Measurements from ENCODE around the gene AFAP1.
A peak's percentile ranks its signal among the peaks of the same experiment; 100 is the strongest.

AFAP1 gene

DNA sequence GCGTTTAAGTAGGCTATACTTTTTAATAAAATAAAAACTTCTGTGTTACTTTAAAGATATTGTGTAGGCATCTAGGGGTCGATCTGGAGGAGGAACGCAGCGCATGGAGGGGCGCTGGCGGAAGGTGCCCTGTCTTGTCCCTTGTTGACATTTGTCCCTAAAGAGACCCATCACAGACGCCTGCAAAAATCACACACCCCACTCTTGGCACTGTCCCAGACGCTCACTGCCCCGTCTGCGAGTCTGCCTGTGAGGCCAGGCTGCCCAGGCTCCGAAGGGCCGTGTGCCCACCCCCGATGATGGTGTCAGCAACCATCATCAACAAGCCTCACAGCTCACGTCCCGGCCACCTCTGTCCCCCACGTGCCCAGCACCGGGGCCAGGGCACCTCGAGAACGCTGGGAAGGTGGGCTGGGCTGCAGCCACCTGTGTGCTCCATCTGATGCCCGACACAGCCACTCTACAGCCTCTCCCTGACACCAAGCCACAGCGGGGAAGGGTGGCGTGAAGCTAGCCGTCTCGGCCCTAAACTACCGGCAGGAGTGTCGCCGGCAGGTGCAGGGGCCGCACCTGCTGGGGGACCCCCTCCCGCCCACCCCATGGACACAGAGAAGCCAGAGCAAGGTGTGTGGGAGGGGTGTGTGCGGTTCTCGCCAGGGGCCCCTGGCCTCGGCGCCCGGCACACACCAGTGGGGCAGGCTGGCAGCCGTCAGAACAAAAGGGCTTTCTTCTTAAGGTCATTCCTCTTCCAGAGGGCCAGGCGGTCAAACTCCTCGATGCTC, 26.8 kb upstream of the AFAP1 start:
- no peak overlapping the region for H3K9ac ChIP-seq (ENCODE audit: low read length)
- no peaks in the 10 kb centered on the region for H3K27me3 ChIP-seq (ENCODE audit: control insufficient read depth, insufficient read depth, low read length)
- H3K36me3 ChIP-seq (ENCODE audit: control insufficient read depth, insufficient read depth, low read length) = no peaks in the 10 kb centered on the region
- H3K4me1 ChIP-seq (ENCODE audit: control insufficient read depth, insufficient read depth, low read length) = peaks cover 20% of the 10 kb centered on the region
- no peak overlapping the region for H3K27ac ChIP-seq (ENCODE audit: low read depth, low read length)
- H3K4me3 ChIP-seq (ENCODE audit: low read length) = no peak overlapping the region

- Histone ChIP-seq H3K27me3 (ENCODE audit: control insufficient read depth, insufficient read depth, low read length) (no peaks in the 10 kb centered on the region), H3K27ac (ENCODE audit: low read depth, low read length) (no peak overlapping the region), H3K4me1 (ENCODE audit: control insufficient read depth, insufficient read depth, low read length) (peaks cover 33% of the 10 kb centered on the region)
Observed at GRCh38 chr4:7964890-7965662, 25.4 kb upstream of the AFAP1 start.

DNA sequence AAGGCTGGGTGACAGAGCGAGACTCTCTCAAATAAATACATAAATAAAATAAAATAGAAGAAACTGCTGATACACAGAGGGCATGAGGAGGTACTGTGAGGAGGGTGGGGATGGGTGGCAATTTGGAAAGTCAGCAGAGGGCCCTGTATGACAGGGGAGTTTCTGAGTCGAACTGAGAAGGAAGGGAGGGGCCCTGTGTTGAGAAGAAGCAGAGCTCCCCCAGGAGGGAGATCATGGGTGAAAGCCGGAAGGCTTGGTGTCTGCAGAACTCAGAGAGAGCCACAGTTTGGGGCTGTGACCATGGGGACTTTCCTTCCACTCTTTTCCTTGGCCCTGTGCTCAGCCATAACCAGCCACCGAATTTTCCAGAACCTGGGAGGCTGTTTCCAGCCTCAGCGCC, 24.8 kb upstream of the AFAP1 start:
- H3K4me1 ChIP-seq (ENCODE audit: control insufficient read depth, insufficient read depth, low read length) = peaks cover 34% of the 10 kb centered on the region
- H3K27me3 ChIP-seq (ENCODE audit: control insufficient read depth, insufficient read depth, low read length) = no peaks in the 10 kb centered on the region
- H3K36me3 ChIP-seq (ENCODE audit: control insufficient read depth, insufficient read depth, low read length) = no peaks in the 10 kb centered on the region
- H3K27ac ChIP-seq (ENCODE audit: low read depth, low read length) = no peak overlapping the region
- H3K4me3 ChIP-seq (ENCODE audit: low read length) = no peak overlapping the region
- H3K9ac ChIP-seq (ENCODE audit: low read length) = no peak overlapping the region

More at GRCh38 chr4:7964890-7965662, 25.4 kb upstream of the AFAP1 start:
- no peak overlapping the region for H3K9ac ChIP-seq (ENCODE audit: low read length)
- no peaks in the 10 kb centered on the region for H3K36me3 ChIP-seq (ENCODE audit: control insufficient read depth, insufficient read depth, low read length)
- no peak overlapping the region for H3K4me3 ChIP-seq (ENCODE audit: low read length)

DNA sequence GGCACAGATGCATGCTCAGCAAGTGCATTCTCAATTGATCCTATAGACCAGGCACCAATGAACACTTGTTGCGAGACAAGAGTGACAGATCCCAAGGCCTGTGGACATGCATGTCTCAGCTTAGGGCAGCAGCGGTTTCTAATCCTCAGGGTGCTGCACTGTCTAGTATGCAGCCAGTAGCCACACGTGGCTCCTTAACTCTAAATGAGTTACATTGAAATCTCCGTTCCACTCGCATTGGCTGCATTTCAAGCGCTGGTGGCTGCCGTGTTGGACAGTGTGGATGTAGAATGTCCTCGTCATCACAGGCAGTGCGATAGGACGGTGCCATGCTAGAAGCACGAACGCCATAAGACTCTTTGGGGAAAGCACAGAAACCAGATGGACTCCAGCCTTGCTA, 24.0 kb upstream of the AFAP1 start:
- H3K27me3 ChIP-seq (ENCODE audit: control insufficient read depth, insufficient read depth, low read length) = no peaks in the 10 kb centered on the region

GRCh38 chr4:7962609-7963508, 23.2 kb upstream of the AFAP1 start:
- H3K27ac ChIP-seq (ENCODE audit: low read depth, low read length) = no peak overlapping the region
- H3K9ac ChIP-seq (ENCODE audit: low read length) = no peak overlapping the region
- no peaks in the 10 kb centered on the region for H3K36me3 ChIP-seq (ENCODE audit: control insufficient read depth, insufficient read depth, low read length)
- H3K4me1 ChIP-seq (ENCODE audit: control insufficient read depth, insufficient read depth, low read length) = peaks cover 26% of the 10 kb centered on the region
- H3K4me3 ChIP-seq (ENCODE audit: low read length) = no peak overlapping the region
- no peaks in the 10 kb centered on the region for H3K27me3 ChIP-seq (ENCODE audit: control insufficient read depth, insufficient read depth, low read length)

More for the DNA sequence above, 24.0 kb upstream of the AFAP1 start:
- no peak overlapping the region for H3K4me3 ChIP-seq (ENCODE audit: low read length)
- H3K27ac ChIP-seq (ENCODE audit: low read depth, low read length) = no peak overlapping the region
- peaks cover 33% of the 10 kb centered on the region for H3K4me1 ChIP-seq (ENCODE audit: control insufficient read depth, insufficient read depth, low read length)
- no peaks in the 10 kb centered on the region for H3K36me3 ChIP-seq (ENCODE audit: control insufficient read depth, insufficient read depth, low read length)
- no peak overlapping the region for H3K9ac ChIP-seq (ENCODE audit: low read length)

GRCh38 chr4:7960790-7961655, 21.4 kb upstream of the AFAP1 start:
- H3K27me3 ChIP-seq (ENCODE audit: control insufficient read depth, insufficient read depth, low read length) = no peaks in the 10 kb centered on the region
- H3K9ac ChIP-seq (ENCODE audit: low read length) = no peak overlapping the region
- H3K27ac ChIP-seq (ENCODE audit: low read depth, low read length) = peak overlapping the region; percentile 91
- peak overlapping the region; percentile 3 for H3K4me3 ChIP-seq (ENCODE audit: low read length)
- peaks cover 22% of the 10 kb centered on the region for H3K4me1 ChIP-seq (ENCODE audit: control insufficient read depth, insufficient read depth, low read length)
- no peaks in the 10 kb centered on the region for H3K36me3 ChIP-seq (ENCODE audit: control insufficient read depth, insufficient read depth, low read length)

GRCh38 chr4:7960017-7960789, 20.5 kb upstream of the AFAP1 start:
- peak overlapping the region; percentile 6 for H3K4me3 ChIP-seq (ENCODE audit: low read length)
- no peak overlapping the region for H3K9ac ChIP-seq (ENCODE audit: low read length)
- H3K36me3 ChIP-seq (ENCODE audit: control insufficient read depth, insufficient read depth, low read length) = no peaks in the 10 kb centered on the region
- peaks cover 22% of the 10 kb centered on the region for H3K4me1 ChIP-seq (ENCODE audit: control insufficient read depth, insufficient read depth, low read length)
- peak overlapping the region; percentile 91 for H3K27ac ChIP-seq (ENCODE audit: low read depth, low read length)
- H3K27me3 ChIP-seq (ENCODE audit: control insufficient read depth, insufficient read depth, low read length) = no peaks in the 10 kb centered on the region

GRCh38 chr4:7959078-7959477, 19.4 kb upstream of the AFAP1 start:
- no peak overlapping the region for H3K4me3 ChIP-seq (ENCODE audit: low read length)
- peak overlapping the region; percentile 91 for H3K27ac ChIP-seq (ENCODE audit: low read depth, low read length)
- H3K4me1 ChIP-seq (ENCODE audit: control insufficient read depth, insufficient read depth, low read length) = peaks cover 22% of the 10 kb centered on the region
- H3K27me3 ChIP-seq (ENCODE audit: control insufficient read depth, insufficient read depth, low read length) = no peaks in the 10 kb centered on the region
- no peaks in the 10 kb centered on the region for H3K36me3 ChIP-seq (ENCODE audit: control insufficient read depth, insufficient read depth, low read length)
- H3K9ac ChIP-seq (ENCODE audit: low read length) = no peak overlapping the region

DNA sequence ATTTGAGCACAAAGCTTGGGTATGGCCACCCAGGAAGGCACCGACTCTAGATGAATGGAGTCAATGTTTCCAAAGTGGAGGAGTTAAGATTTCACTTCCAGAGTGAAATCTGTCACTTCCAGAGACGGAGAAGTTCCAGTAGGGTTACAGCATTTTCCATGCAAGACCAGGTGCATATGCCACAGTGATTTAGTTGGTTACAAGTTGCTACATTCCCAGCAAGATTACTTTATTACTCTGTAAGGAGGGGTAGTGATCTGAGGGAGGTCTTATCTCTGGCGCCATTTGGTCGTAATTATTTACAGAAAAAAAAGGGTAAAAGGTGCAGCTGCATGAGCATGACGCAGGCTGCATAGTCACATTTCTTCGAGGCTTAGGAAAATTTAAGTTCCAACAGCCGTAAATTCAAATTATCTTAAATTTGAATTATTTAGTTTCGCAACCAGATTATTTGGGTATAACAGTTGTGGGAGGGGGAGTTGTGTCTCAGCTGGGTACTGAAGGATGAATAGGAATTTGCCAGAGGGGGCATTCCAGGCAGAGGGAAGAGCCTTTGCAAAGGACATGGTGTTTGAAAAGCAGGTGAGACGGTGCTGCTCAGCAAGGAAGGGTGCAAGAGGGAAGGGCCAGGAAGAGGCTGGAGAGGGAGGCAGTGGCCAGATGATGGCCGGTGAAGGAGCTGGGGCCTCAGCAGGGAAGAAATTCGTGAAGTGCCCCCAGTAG, 17.4 kb upstream of the AFAP1 start:
- no peaks in the 10 kb centered on the region for H3K27me3 ChIP-seq (ENCODE audit: control insufficient read depth, insufficient read depth, low read length)
- peaks cover 22% of the 10 kb centered on the region for H3K4me1 ChIP-seq (ENCODE audit: control insufficient read depth, insufficient read depth, low read length)
- H3K27ac ChIP-seq (ENCODE audit: low read depth, low read length) = no peak overlapping the region
- H3K4me3 ChIP-seq (ENCODE audit: low read length) = no peak overlapping the region
- H3K36me3 ChIP-seq (ENCODE audit: control insufficient read depth, insufficient read depth, low read length) = no peaks in the 10 kb centered on the region
- H3K9ac ChIP-seq (ENCODE audit: low read length) = no peak overlapping the region

DNA sequence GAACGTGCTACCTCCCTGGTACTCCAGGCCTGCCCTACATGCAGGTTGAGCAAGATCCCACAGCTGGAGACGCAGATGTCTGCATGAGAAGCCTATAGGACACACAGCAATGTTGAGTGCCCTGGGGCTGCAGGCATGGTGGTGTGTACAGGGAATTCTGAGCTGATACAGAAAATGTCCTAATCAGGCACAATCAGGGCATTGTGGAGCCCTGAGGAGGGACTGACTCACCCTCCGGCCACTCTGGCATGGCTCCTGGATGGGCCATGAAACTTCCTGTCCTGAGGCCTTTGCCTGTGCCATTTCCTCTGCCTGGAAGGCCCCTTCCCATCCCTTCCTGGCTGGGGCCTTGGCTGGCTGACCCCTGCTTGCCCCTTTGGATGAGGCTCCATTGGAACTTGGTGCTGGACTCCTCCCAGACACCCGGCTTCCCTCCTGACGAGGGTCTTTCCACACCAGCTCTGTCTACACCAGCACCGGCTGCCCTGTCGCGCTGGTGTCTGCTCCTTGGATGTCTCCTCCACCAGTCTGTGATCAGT, 16.7 kb upstream of the AFAP1 start:
- Histone ChIP-seq H3K4me1 (ENCODE audit: control insufficient read depth, insufficient read depth, low read length) (peaks cover 19% of the 10 kb centered on the region), H3K9ac (ENCODE audit: low read length) (no peak overlapping the region), H3K36me3 (ENCODE audit: control insufficient read depth, insufficient read depth, low read length) (no peaks in the 10 kb centered on the region), H3K27ac (ENCODE audit: low read depth, low read length) (no peak overlapping the region), H3K27me3 (ENCODE audit: control insufficient read depth, insufficient read depth, low read length) (no peaks in the 10 kb centered on the region), H3K4me3 (ENCODE audit: low read length) (no peak overlapping the region)
